ENCODE results near the gene SLC50A1. TPM values are rescaled to one million over a fixed set of nuclear protein-coding genes. Genes with fewer than 3 reads are reported as not detected.
"Not testable (repeated sequence)": the region's sequence is repeated elsewhere in the genome, so short reads cannot be mapped to it uniquely, and the experiment has no call there.

Gene SLC50A1
- total and polyA plus RNA-seq, 2 of the 8 experiments (the other 6 are each of a cell fraction or from before 2014, with no cell fraction given), result 36.5 to 90.8 TPM

DNA sequence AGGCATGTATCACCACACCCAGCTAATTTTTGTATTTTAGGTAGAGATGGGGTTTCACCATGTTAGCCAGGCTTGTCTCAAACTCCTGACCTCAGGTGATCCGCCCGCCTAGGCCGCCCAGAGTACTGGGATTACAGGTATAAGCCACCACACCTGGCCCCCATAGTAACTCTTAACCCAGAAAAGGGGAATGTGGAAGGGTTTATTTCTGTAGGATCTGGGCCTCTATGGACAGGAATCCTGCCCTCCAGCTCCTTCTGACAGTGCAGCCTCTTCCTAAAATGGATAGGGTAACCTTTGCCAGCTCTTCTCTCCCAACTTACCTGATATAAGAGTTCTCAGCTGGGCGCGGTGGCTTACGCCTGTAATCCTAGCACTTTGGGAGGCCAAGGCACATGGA, 27.0 kb downstream of the SLC50A1 start:
- not testable (repeated sequence) for FAIRE-seq; H2BK20ac ChIP-seq (ENCODE audit: low read length); H4K20me1 ChIP-seq (replicated peaks in 1 of 2; ENCODE audit: control insufficient read depth in 1 of 2, insufficient read depth in 2 of 2, low read length in 2 of 2); H3K4ac ChIP-seq (replicated peaks; ENCODE audit: insufficient read length, low read depth, low read length); H3K18ac ChIP-seq (ENCODE audit: extremely low read depth, low read length); H3K4me3 ChIP-seq (ENCODE audit: extremely low read depth in 1 of 4, insufficient read depth in 2 of 4, low read depth in 3 of 4, low read length in 4 of 4); H3K23ac ChIP-seq (ENCODE audit: insufficient read length); H3K79me1 ChIP-seq (ENCODE audit: low read depth, low read length); H4K5ac ChIP-seq (ENCODE audit: insufficient read length, low read depth, low read length); DNase-seq (ENCODE audit: low read depth in 1 of 2, low spot score in 2 of 2); H2AFZ ChIP-seq (ENCODE audit: low read length); H2BK120ac ChIP-seq (replicated peaks; ENCODE audit: low read depth, low read length); H3K36me3 ChIP-seq (ENCODE audit: control insufficient read depth in 2 of 4, insufficient read depth in 4 of 4, low read length in 3 of 4); H2BK5ac ChIP-seq (ENCODE audit: low read depth, low read length); H2BK12ac ChIP-seq (ENCODE audit: low read depth, low read length); H3K9ac ChIP-seq (replicated peaks in 1 of 4; ENCODE audit: extremely low read depth in 1 of 4, low read depth in 3 of 4, low read length in 3 of 4); H3K27ac ChIP-seq (ENCODE audit: low read depth, low read length); H4K8ac ChIP-seq (ENCODE audit: extremely low read depth, insufficient read depth, low read length); H3K79me2 ChIP-seq (ENCODE audit: control insufficient read depth in 1 of 2, insufficient read depth in 2 of 2, low read length in 2 of 2); H3K9me3 ChIP-seq (ENCODE audit: insufficient read depth in 2 of 2, low read depth in 1 of 2, low read length in 1 of 2); H4K91ac ChIP-seq (replicated peaks; ENCODE audit: insufficient read length, low read length); H3K14ac ChIP-seq (ENCODE audit: insufficient read length); H2BK15ac ChIP-seq (ENCODE audit: low read length); H3K27me3 ChIP-seq (replicated peaks in 1 of 4; ENCODE audit: control insufficient read depth in 3 of 4, extremely low read depth in 1 of 4, insufficient read depth in 3 of 4, low read length in 3 of 4); H3K23me2 ChIP-seq (ENCODE audit: low read depth, low read length); H3K56ac ChIP-seq (replicated peaks; ENCODE audit: insufficient read length, low read depth, low read length); H2AK5ac ChIP-seq (ENCODE audit: low read depth, low read length); H3K4me2 ChIP-seq (ENCODE audit: insufficient read depth in 1 of 2, low read depth in 2 of 2, low read length in 2 of 2)
- peaks cover 2 to 16% (median 13%) of the 10 kb centered on the region in 4 experiments for H3K4me1 ChIP-seq (replicated peaks in 1 of 4; ENCODE audit: control insufficient read depth in 3 of 4, insufficient read depth in 4 of 4, low read length in 3 of 4)
- ChIA-PET CTCF (ENCODE audit: partially characterized antibody) (interaction anchor here (0.8 to 1.5 kb wide), 3 partner anchors 20 to 78 kb away, joined by 3 to 6 read pairs (median 6); no protein-coding TSS in a partner anchor), POLR2A (ENCODE audit: partially characterized antibody) (interaction anchor here (1.1 kb wide), 1 partner anchor 18 kb away, joined by 4 read pairs; no protein-coding TSS in a partner anchor)
- WGBS, 2 experiments (ENCODE audit: extremely low coverage in 1 of 2, insufficient coverage in 1 of 2, insufficient read length in 1 of 2, insufficient replicate concordance in 2 of 2, low coverage in 1 of 2, low lambda C conversion rate in 2 of 2, missing lambda C conversion rate in 1 of 2), result 95% methylated on average over 6 of the region's 6 CpGs; no CpG with 5 or more reads in 1 of the 2 experiments

DNA sequence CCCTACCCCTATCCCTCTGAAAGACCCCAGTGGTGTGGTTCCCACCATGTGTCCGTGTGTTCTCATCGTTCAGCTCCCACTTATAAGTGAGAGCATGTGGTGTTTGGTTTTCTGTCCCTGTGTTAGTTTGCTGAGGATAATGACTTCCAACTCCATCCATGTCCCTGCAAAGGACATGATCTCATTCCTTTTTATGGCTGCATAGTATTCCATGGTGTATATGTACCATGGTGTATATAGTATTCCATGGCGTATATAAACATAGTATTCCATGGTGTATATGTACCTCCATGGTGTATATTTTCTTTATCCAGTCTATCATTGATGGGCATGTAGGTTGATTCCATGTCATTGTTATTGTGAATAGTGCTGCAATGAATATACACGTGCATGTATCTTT, 28.1 kb downstream of the SLC50A1 start:
- H3K36me3 ChIP-seq (ENCODE audit: control insufficient read depth in 2 of 4, insufficient read depth in 4 of 4, low read length in 3 of 4); FAIRE-seq; H2AK5ac ChIP-seq (ENCODE audit: low read depth, low read length); H3K4me3 ChIP-seq (ENCODE audit: extremely low read depth in 1 of 4, insufficient read depth in 2 of 4, low read depth in 3 of 4, low read length in 4 of 4); H3K27me3 ChIP-seq (replicated peaks in 1 of 4; ENCODE audit: control insufficient read depth in 3 of 4, extremely low read depth in 1 of 4, insufficient read depth in 3 of 4, low read length in 3 of 4); H3K56ac ChIP-seq (replicated peaks; ENCODE audit: insufficient read length, low read depth, low read length); H2AFZ ChIP-seq (ENCODE audit: low read length); H2BK20ac ChIP-seq (ENCODE audit: low read length); H3K4me2 ChIP-seq (ENCODE audit: insufficient read depth in 1 of 2, low read depth in 2 of 2, low read length in 2 of 2); H3K79me1 ChIP-seq (ENCODE audit: low read depth, low read length); POLR2A ChIA-PET (ENCODE audit: partially characterized antibody); H4K20me1 ChIP-seq (replicated peaks in 1 of 2; ENCODE audit: control insufficient read depth in 1 of 2, insufficient read depth in 2 of 2, low read length in 2 of 2); H3K9ac ChIP-seq (replicated peaks in 1 of 4; ENCODE audit: extremely low read depth in 1 of 4, low read depth in 3 of 4, low read length in 3 of 4); H3K18ac ChIP-seq (ENCODE audit: extremely low read depth, low read length); H2BK120ac ChIP-seq (replicated peaks; ENCODE audit: low read depth, low read length); H4K8ac ChIP-seq (ENCODE audit: extremely low read depth, insufficient read depth, low read length); H3K27ac ChIP-seq (ENCODE audit: low read depth, low read length); H3K23ac ChIP-seq (ENCODE audit: insufficient read length); H2BK12ac ChIP-seq (ENCODE audit: low read depth, low read length); H4K91ac ChIP-seq (replicated peaks; ENCODE audit: insufficient read length, low read length); H2BK5ac ChIP-seq (ENCODE audit: low read depth, low read length); H3K9me3 ChIP-seq (ENCODE audit: insufficient read depth in 2 of 2, low read depth in 1 of 2, low read length in 1 of 2); H3K14ac ChIP-seq (ENCODE audit: insufficient read length); H3K79me2 ChIP-seq (ENCODE audit: control insufficient read depth in 1 of 2, insufficient read depth in 2 of 2, low read length in 2 of 2); H2BK15ac ChIP-seq (ENCODE audit: low read length); DNase-seq (ENCODE audit: low read depth in 1 of 2, low spot score in 2 of 2); H3K4ac ChIP-seq (replicated peaks; ENCODE audit: insufficient read length, low read depth, low read length); H4K5ac ChIP-seq (ENCODE audit: insufficient read length, low read depth, low read length): not testable (repeated sequence)
- CTCF ChIA-PET (ENCODE audit: partially characterized antibody), result interaction anchor here (0.7 to 1.5 kb wide), 5 partner anchors 30 to 102 kb away, joined by 3 to 6 read pairs (median 3); no protein-coding TSS in a partner anchor
- WGBS, 2 experiments (ENCODE audit: extremely low coverage in 1 of 2, insufficient coverage in 1 of 2, insufficient read length in 1 of 2, insufficient replicate concordance in 2 of 2, low coverage in 1 of 2, low lambda C conversion rate in 2 of 2, missing lambda C conversion rate in 1 of 2), result 91% methylated on average over 4 of the region's 4 CpGs; no CpG with 5 or more reads in 1 of the 2 experiments
- peaks cover 11% of the 10 kb centered on the region for H3K23me2 ChIP-seq (ENCODE audit: low read depth, low read length)
- peaks cover 2 to 17% (median 13%) of the 10 kb centered on the region in 4 experiments for H3K4me1 ChIP-seq (replicated peaks in 1 of 4; ENCODE audit: control insufficient read depth in 3 of 4, insufficient read depth in 4 of 4, low read length in 3 of 4)
